GDM1 (cell line): ENCODE data around the gene SCGB1D1.

Source experiments
- DNase-seq: peaks from one replicate; lab custom pipeline; 2025; lab: John Stamatoyannopoulos, UW

Gene SCGB1D1

GRCh38 chr11:62233730-62234129 lies 43.7 kb downstream of the SCGB1D1 start:
- no peak for DNase-seq

- DNase-seq, result no peak
Observed at GRCh38 chr11:62236187-62236586, 46.2 kb downstream of the SCGB1D1 start.

- no peak for DNase-seq
Observed at GRCh38 chr11:62237499-62237898, 47.5 kb downstream of the SCGB1D1 start.

DNA sequence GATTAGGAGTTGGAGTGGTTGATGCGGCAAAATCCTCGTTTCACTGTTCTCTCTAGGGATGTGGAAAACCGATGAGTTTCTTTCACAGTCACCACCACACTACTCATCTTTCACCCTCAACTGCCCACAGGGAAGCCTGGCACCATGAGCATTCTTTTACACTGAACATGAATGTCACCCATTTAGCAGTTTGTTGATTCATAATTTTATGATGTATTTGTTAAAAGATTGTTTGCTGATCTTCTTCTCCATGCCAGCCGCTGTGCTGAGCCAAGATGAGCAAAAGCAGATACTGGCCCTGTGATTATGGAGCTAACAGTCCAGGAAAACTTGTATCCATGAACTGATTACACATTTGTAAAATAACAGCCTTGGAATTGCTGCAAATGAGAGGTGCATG lies 48.1 kb downstream of the SCGB1D1 start:
- no peak for DNase-seq

DNA sequence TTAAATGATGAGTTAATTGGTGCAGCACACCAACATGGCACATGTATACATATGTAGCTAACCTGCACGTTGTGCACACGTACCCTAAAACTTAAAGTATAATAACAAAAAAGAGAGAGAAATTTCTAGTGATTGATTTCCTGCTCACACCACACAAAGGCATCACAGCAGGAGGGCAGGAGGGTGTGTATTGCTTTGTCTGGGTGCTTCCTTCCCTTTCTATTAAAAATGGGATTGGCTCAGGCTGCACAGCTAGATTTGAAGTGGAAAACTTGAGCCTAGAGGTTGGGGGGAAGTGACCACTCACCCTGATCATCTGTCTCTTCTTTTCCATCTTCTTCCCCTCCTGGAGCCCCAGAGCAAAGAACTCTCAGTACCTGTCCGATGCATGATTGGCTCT lies 51.1 kb downstream of the SCGB1D1 start:
- DNase-seq, result no peak

GRCh38 chr11:62242021-62242420 lies 52.0 kb downstream of the SCGB1D1 start, which contains the start of gene SCGB1D2:
Gene SCGB1D2 (plus strand): TSS chr11:62242239. CDS start chr11:62242308, 69 bp downstream.
- DNase-seq, result no peak
